IPS-18a (cell line): ENCODE measurements around the gene DBN1.
A peak's percentile ranks its signal among the peaks of the same experiment; 100 is the strongest.

Experiments
- H3K27ac ChIP-seq: one replicate; pipeline ENCODE4 v1.5.1; 2013; ENCODE audit warnings: low read length
- H3K27me3 ChIP-seq: one replicate; pipeline ENCODE4 v1.6.1; 2013; ENCODE audit warnings: mild to moderate bottlenecking, low read length; ENCODE audit not compliant: control insufficient read depth, insufficient read depth
- H3K36me3 ChIP-seq: one replicate; pipeline ENCODE4 v1.6.1; 2013; ENCODE audit warnings: low read depth, low read length; ENCODE audit not compliant: control insufficient read depth
- H3K4me1 ChIP-seq: one replicate; pipeline ENCODE4 v1.6.1; 2013; ENCODE audit warnings: low read depth, low read length; ENCODE audit not compliant: control insufficient read depth
- H3K4me3 ChIP-seq: one replicate; pipeline ENCODE4 v1.5.1; 2013; ENCODE audit warnings: low read length
- H3K9ac ChIP-seq: one replicate; pipeline ENCODE4 v1.6.1; 2013; ENCODE audit warnings: mild to moderate bottlenecking, low read length, moderate library complexity
- H3K9me3 ChIP-seq: one replicate; pipeline ENCODE4 v1.6.1; 2013; ENCODE audit warnings: low read depth, low read length; ENCODE audit not compliant: control insufficient read depth

DBN1 gene

DNA sequence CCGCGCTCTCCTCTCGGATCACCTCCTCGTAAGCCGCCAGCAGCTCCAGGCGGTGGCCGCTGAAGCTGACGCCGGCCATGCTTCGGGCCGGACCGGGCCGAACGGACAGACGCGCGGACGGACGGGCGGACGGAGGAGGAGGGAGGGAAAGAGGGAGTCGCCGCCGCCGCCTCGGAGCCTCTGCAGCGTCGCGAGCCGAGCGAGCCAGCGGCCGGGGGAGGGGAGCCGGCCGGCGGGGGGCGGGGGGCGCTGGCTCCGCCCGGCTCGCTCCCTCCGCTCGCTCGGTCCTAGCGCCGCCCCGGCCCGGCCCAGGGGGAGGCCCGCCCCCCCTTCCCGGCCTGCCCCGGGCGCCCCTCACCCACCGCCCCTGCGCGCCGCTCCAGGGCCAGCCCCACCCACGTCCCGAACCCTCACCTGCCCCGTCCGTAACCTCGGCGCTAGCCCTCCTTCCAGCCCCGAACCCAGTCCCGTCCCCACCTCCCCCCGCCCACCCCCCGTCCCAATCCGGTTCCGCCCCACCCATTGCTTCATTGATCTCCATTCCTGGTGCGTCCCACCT lies at the start of gene DBN1:
TSS of gene DBN1 (minus strand) at position 192 of the 559 bp plus-strand sequence. CDS start at position 79, 113 bp downstream.
- peak within 1 kb of the TSS; percentile 75 for H3K27ac ChIP-seq
- H3K4me1 ChIP-seq, result peaks cover 41% of the 10 kb centered on the region
- no peaks in the 10 kb centered on the region for H3K9me3 ChIP-seq
- H3K4me3 ChIP-seq, result peak within 1 kb of the TSS; percentile 84
- H3K36me3 ChIP-seq, result peaks cover 19% of the 10 kb centered on the region
- no peaks in the 10 kb centered on the region for H3K27me3 ChIP-seq
- peak within 1 kb of the TSS; percentile 91 for H3K9ac ChIP-seq

DNA sequence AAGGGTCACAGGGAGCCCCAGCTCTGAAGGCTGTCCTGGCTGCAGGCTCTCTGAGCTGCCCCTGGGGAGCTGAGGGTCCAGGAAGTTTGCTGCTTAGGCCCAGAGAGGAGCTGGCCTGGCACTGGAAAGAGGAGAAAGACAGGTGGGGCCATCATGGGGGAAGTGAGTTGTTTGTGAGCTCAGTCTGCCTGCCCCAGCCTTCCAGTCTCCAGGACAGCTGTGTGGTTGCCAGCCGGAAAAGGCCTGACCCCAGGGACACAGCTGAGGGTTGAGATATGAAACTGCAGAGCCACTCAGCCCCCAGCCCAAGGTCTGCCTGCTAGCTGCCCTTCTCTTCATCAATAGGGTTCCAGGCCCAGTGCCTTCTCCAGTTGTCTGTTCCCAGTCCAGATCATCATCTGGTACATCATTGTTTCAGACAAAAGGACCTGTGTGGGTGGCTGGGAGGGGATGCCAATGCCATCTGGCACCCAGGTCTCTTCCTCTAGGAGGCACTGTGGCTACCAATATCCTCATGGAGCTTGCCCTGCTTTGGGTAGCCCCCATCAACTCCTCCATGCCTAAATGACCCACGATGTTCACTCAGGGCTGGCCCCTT lies 47.6 kb upstream of the DBN1 start:
- Histone ChIP-seq H3K36me3 (peaks cover 25% of the 10 kb centered on the region), H3K9ac (no peak overlapping the region), H3K9me3 (no peaks in the 10 kb centered on the region), H3K4me1 (peaks cover 2% of the 10 kb centered on the region), H3K27ac (no peak overlapping the region), H3K4me3 (no peak overlapping the region), H3K27me3 (no peaks in the 10 kb centered on the region)

- Histone ChIP-seq H3K4me1 (peaks cover 4% of the 10 kb centered on the region), H3K9ac (no peak overlapping the region), H3K4me3 (no peak overlapping the region), H3K27me3 (no peaks in the 10 kb centered on the region), H3K36me3 (peaks cover 28% of the 10 kb centered on the region), H3K9me3 (no peaks in the 10 kb centered on the region), H3K27ac (no peak overlapping the region)
Measured at GRCh38 chr5:177520271-177520670, 46.8 kb upstream of the DBN1 start.

DNA sequence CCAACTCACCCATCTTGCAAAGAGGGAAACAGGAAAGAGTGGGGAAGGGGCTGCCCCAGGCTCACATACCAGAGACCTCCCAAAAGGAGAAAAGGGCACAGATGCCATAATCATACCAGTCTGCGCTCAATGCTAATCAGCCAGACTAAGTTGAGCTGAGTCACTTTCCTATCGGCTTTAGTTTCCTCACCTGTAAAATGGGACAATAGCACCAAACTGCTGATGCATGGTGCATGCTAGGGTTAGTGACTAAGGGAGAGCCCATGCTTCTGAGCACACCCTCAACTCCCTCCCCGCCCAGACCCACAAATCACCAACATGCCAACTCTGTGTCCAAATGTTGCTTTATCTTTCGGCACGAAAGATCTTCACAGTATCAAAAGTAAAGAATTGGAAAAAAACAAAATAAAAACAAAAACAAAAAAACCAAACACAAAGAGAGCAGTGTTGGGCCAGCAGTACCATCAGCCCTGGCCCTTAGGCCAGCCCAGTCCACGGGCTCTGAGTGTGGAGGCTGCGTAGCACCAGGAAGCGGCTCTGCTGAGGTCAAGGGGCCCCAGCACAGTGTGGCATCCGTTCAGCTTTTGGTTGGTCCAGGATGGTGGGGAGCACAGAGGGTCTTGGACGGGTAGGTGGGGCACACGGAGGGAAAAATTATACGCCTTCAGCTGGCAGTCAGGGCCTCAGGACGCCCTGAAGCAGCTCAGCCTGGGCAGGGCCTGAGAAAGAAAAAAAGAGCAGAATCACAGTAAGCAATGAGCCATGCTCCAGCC lies 46.2 kb upstream of the DBN1 start:
- Histone ChIP-seq H3K4me3 (no peak overlapping the region), H3K27ac (no peak overlapping the region), H3K4me1 (peaks cover 4% of the 10 kb centered on the region), H3K27me3 (no peaks in the 10 kb centered on the region), H3K9ac (no peak overlapping the region), H3K36me3 (peaks cover 28% of the 10 kb centered on the region), H3K9me3 (no peaks in the 10 kb centered on the region)

DNA sequence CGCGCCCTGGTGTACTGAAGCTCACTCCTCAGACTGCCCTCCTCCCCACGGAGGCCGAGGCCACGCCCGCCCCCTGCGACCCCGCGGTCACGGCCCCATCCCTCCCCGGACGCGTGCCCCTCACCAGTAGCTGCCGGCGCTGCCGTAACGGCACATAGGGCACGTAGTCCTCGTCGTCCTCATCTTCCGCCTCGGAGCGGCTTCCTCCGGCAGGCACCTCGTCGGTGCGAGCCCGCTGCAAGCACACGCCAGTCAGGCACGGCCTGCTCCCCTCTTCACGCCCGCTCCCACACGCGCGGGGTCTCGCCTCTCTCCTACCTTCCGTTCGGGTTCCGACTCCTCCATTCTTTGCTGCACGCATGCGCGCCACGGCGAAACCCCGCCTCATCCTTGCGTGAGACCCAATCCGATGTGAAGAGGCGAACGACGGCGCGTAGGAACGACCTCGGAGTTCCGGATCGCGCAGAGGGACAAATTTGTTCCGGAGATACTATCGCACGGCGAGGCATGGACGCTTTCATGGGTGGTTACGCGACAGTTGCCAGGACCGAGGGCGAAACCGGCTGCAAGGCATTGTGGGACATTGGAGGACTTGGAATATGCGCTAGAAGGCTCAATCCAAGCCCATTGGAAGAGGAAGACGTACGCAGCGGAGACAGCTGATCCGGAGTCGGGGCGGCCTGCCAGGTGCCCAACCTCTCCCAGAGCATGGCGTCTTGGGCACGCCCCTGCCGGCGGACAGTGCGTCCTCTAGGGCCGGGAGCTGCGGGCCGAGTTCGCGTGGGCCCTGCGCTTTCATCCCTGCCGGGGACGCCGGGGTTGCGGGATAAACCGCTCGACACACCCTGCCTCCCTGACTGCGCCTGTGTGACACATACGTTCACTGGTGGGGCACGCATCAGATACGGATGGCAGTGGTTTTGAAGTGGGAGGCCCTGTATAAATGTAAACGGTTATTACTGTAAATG lies 43.5 kb upstream of the DBN1 start, which contains the start of gene DDX41:
TSS of gene DDX41 (minus strand) at position 361 of the 968 bp plus-strand sequence. CDS start at position 345, 16 bp downstream.
- no peaks in the 10 kb centered on the region for H3K27me3 ChIP-seq
- H3K36me3 ChIP-seq, result peaks cover 50% of the 10 kb centered on the region
- no peaks in the 10 kb centered on the region for H3K9me3 ChIP-seq
- H3K9ac ChIP-seq, result peak within 1 kb of the TSS; percentile 83
- peaks cover 4% of the 10 kb centered on the region for H3K4me1 ChIP-seq
- peak within 1 kb of the TSS; percentile 75 for H3K27ac ChIP-seq
- H3K4me3 ChIP-seq, result peak within 1 kb of the TSS; percentile 93

- Histone ChIP-seq H3K9me3 (no peaks in the 10 kb centered on the region), H3K4me1 (peaks cover 4% of the 10 kb centered on the region), H3K9ac (no peak overlapping the region), H3K4me3 (peak overlapping the region; percentile 93), H3K27me3 (no peaks in the 10 kb centered on the region), H3K27ac (no peak overlapping the region), H3K36me3 (peaks cover 63% of the 10 kb centered on the region)
Measured at GRCh38 chr5:177515580-177515979, 42.1 kb upstream of the DBN1 start.

DNA sequence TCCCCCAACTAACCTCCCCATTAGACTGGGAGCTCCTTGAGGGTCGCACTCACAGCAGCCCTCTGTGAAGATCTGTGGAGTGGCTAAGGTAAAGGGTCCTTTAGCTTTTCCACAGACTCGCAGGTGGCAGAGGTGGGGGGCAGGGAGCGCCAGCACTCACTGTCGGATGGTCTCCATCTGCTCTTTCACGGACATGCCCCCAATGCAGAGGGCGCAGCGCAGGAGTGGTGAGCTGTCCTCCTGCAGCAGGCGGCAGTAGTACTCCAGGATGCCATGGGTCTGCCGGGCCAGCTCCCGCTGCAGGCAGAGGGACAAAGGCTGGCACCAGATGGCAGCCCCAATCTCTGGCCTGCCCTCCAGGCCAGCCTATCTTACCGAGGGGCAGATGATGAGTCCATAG lies 41.1 kb upstream of the DBN1 start:
- no peak overlapping the region for H3K27ac ChIP-seq
- no peaks in the 10 kb centered on the region for H3K9me3 ChIP-seq
- H3K27me3 ChIP-seq, result no peaks in the 10 kb centered on the region
- H3K9ac ChIP-seq, result no peak overlapping the region
- no peak overlapping the region for H3K4me3 ChIP-seq
- H3K36me3 ChIP-seq, result peaks cover 61% of the 10 kb centered on the region
- peaks cover 4% of the 10 kb centered on the region for H3K4me1 ChIP-seq

DNA sequence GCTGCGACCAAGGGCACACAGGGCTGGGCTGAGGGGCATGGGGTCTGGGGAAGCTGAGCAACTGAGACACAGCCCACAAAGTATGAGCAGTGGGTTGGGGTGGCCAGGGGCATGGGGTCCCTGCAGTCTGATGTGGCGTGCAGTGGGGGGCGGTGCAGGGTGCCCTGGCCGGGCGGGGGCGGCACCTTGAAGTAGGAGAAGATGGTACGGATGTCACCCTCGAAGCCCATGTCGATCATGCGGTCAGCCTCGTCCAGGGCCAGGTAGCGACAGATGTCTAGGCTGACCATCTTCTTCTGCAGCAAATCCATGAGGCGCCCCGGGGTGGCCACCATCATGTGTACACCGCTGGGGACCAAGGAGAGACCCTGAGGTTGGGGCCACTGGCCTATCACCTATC lies 40.1 kb upstream of the DBN1 start:
- Histone ChIP-seq H3K4me3 (no peak overlapping the region), H3K27me3 (no peaks in the 10 kb centered on the region), H3K9me3 (no peaks in the 10 kb centered on the region), H3K4me1 (peaks cover 4% of the 10 kb centered on the region), H3K27ac (no peak overlapping the region), H3K9ac (no peak overlapping the region), H3K36me3 (peaks cover 58% of the 10 kb centered on the region)

- Histone ChIP-seq H3K27me3 (no peaks in the 10 kb centered on the region), H3K9me3 (no peaks in the 10 kb centered on the region), H3K4me1 (peaks cover 4% of the 10 kb centered on the region), H3K4me3 (no peak overlapping the region), H3K9ac (no peak overlapping the region), H3K27ac (no peak overlapping the region), H3K36me3 (peaks cover 58% of the 10 kb centered on the region)
Measured at GRCh38 chr5:177512736-177513380, 39.4 kb upstream of the DBN1 start.

DNA sequence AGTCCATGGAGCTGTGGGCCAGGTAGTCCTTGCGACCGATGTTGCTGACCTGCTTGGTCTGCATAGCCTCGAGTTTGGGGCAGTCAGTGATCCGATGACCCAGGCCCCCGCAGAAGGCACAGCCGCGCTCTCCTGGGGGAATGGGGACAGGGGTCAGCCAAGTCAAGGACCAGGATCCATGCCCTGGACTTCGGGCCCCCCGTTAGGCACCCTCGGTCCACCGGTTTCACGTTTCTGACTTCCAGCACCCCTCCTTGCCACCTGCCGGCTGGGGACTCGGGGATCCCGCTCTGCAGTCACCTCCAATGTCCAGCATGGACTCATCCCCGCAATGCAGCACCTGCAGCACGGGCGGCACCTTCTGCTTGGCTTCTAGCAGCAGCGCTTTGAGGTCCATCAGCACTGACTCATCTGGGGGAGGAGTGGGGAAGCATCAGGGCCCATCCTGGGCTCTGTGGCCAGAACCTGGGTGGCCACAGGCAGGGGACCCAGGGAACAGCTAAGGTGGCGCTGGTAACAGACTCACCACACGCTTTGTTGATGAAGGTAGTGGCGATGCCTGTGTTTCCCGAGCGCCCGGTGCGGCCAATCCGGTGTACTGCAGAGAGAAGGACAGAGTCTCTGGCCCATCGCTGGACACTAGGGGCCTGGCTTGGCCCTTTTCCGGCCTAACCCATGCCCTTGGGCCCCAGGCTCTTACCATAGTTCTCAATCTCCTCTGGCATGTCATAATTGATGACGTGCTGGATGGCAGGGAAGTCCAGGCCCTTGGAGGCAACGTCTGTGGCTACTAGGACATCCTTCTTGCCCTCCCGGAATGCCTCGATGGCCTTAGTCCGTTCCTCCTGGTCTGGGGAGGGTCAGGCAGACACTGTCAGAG lies 38.6 kb upstream of the DBN1 start:
- Histone ChIP-seq H3K27ac (no peak overlapping the region), H3K4me1 (peaks cover 4% of the 10 kb centered on the region), H3K9me3 (no peaks in the 10 kb centered on the region), H3K4me3 (no peak overlapping the region), H3K27me3 (no peaks in the 10 kb centered on the region), H3K9ac (no peak overlapping the region), H3K36me3 (peaks cover 58% of the 10 kb centered on the region)
